Measurements from ENCODE around the gene PPP3CA. TPM values are rescaled to one million over a fixed set of nuclear protein-coding genes. Genes with fewer than 3 reads are reported as not detected.

PPP3CA gene
- total RNA-seq, 1 experiment from 2014 or later, result 133 TPM

DNA sequence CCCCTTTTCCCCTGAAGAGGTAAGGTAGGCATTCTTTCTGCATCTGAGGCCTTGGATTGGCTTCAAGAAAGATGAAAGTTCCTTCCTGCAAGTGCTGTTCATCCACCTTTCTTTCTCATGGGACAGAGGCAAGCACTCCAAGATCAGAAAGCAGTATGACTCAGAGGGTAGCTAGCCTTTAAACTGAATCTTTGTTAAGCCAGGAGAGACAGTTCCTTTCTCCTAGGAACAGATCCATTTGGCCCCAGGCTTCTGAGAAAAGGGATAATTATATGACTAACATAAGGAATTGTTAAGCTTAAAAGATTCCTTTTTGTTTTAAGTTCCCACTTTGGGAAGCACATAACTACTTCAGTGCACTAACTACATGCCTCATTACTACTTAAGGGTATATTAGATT lies 192.0 kb downstream of the PPP3CA start:
- intact Hi-C loops (cut with micrococcal nuclease), result loop anchor here (5.0 to 10.0 kb wide), 4 partner anchors 53 to 248 kb away; no protein-coding TSS in a partner anchor
- Histone ChIP-seq H3K4me3 (replicated peaks in 1 of 2; ENCODE audit: low read depth in 1 of 2, low read length in 2 of 2) (0 out of 4 replicates have a peak overlapping the region, but pooled peaks of 1 of the 2 experiments have one; percentile 5), H3K79me2 (ENCODE audit: insufficient read depth, low read length) (peaks cover 77% of the 10 kb centered on the region), H2AFZ (ENCODE audit: low read depth, low read length, poor library complexity, severe bottlenecking) (no peak overlapping the region), H3K27me3 (ENCODE audit: insufficient read depth, low read length) (no peaks in the 10 kb centered on the region), H3K9ac (ENCODE audit: low read length) (peak overlapping the region; percentile 62), H3K36me3 (ENCODE audit: control insufficient read depth in 1 of 2, insufficient read depth in 2 of 2, low read length in 2 of 2) (no peaks in the 10 kb centered on the region), H3K9me3 (ENCODE audit: control insufficient read depth in 1 of 2, insufficient read depth in 1 of 2, low read depth in 1 of 2, low read length in 2 of 2) (no peaks in the 10 kb centered on the region), H3K27ac (ENCODE audit: low read depth, low read length) (peak overlapping the region; percentile 98), H4K20me1 (ENCODE audit: insufficient read depth) (no peaks in the 10 kb centered on the region), H3K4me2 (ENCODE audit: low read length) (peak overlapping the region; percentile 57), H3K9me2 (ENCODE audit: insufficient read depth) (no peaks in the 10 kb centered on the region), H3K4me1 (ENCODE audit: control insufficient read depth in 1 of 2, insufficient read depth in 2 of 2, low read length in 2 of 2) (peaks cover 87 to 100% of the 10 kb centered on the region in 2 experiments)
- POLR2A ChIA-PET, result interaction anchor here (0.7 to 3.7 kb wide), 18 partner anchors 8 to 634 kb away, joined by 3 to 26 read pairs (median 4); no protein-coding TSS in a partner anchor
- no TSS peak for BruUV-seq (replicated peaks)
- ATAC-seq, result peak; percentile 81
- TF ChIP-seq FOSL1 (IDR thresholded peaks at IDR 0.05; ENCODE audit: low read depth) (peak; percentile 94), EGR1 (IDR thresholded peaks at IDR 0.05; ENCODE audit: low read depth) (no peak), SRF (IDR thresholded peaks at IDR 0.05; ENCODE audit: low read depth) (peak; percentile 69), SP1 (IDR thresholded peaks at IDR 0.05; ENCODE audit: low read depth) (peak; percentile 98), YY1 (IDR thresholded peaks at IDR 0.05; ENCODE audit: extremely low read depth, insufficient replicate concordance, low read depth, low read length) (peak; percentile 52), JUND (IDR thresholded peaks at IDR 0.05) (peak; percentile 98), TCF7L2 (IDR thresholded peaks at IDR 0.05; ENCODE audit: borderline replicate concordance, extremely low read depth, insufficient read depth, insufficient read length) (peak; percentile 95), CEBPB (IDR thresholded peaks at IDR 0.05; ENCODE audit: low read depth) (peak; percentile 75), SIN3A (IDR thresholded peaks at IDR 0.05; ENCODE audit: low read depth) (0 out of 2 replicates have a peak, but pooled peaks have one; percentile 40), POLR2AphosphoS5 (IDR thresholded peaks at IDR 0.05; ENCODE audit: low read depth, low read length) (peak; percentile 68), POLR2A (IDR thresholded peaks at IDR 0.05; ENCODE audit: borderline replicate concordance, extremely low read depth, insufficient read depth, insufficient read length) (no peak), ZNF274 (IDR thresholded peaks at IDR 0.05; ENCODE audit: low read depth, low read length) (no peak), RAD21 (IDR thresholded peaks at IDR 0.05; ENCODE audit: low read depth) (peak; percentile 14), CBX3 (IDR thresholded peaks at IDR 0.05; ENCODE audit: low read depth) (peak; percentile 70; the same call in 1 of the 2 replicates)
- TF ChIP-seq, protein P1, sequence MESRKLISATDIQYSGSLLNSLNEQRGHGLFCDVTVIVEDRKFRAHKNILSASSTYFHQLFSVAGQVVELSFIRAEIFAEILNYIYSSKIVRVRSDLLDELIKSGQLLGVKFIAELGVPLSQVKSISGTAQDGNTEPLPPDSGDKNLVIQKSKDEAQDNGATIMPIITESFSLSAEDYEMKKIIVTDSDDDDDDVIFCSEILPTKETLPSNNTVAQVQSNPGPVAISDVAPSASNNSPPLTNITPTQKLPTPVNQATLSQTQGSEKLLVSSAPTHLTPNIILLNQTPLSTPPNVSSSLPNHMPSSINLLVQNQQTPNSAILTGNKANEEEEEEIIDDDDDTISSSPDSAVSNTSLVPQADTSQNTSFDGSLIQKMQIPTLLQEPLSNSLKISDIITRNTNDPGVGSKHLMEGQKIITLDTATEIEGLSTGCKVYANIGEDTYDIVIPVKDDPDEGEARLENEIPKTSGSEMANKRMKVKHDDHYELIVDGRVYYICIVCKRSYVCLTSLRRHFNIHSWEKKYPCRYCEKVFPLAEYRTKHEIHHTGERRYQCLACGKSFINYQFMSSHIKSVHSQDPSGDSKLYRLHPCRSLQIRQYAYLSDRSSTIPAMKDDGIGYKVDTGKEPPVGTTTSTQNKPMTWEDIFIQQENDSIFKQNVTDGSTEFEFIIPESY (IDR thresholded peaks at IDR 0.05; ENCODE audit: extremely low read depth, insufficient replicate concordance, low read length), result peak; percentile 68
- TF ChIP-seq, protein P2, sequence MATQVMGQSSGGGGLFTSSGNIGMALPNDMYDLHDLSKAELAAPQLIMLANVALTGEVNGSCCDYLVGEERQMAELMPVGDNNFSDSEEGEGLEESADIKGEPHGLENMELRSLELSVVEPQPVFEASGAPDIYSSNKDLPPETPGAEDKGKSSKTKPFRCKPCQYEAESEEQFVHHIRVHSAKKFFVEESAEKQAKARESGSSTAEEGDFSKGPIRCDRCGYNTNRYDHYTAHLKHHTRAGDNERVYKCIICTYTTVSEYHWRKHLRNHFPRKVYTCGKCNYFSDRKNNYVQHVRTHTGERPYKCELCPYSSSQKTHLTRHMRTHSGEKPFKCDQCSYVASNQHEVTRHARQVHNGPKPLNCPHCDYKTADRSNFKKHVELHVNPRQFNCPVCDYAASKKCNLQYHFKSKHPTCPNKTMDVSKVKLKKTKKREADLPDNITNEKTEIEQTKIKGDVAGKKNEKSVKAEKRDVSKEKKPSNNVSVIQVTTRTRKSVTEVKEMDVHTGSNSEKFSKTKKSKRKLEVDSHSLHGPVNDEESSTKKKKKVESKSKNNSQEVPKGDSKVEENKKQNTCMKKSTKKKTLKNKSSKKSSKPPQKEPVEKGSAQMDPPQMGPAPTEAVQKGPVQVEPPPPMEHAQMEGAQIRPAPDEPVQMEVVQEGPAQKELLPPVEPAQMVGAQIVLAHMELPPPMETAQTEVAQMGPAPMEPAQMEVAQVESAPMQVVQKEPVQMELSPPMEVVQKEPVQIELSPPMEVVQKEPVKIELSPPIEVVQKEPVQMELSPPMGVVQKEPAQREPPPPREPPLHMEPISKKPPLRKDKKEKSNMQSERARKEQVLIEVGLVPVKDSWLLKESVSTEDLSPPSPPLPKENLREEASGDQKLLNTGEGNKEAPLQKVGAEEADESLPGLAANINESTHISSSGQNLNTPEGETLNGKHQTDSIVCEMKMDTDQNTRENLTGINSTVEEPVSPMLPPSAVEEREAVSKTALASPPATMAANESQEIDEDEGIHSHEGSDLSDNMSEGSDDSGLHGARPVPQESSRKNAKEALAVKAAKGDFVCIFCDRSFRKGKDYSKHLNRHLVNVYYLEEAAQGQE (IDR thresholded peaks at IDR 0.05; ENCODE audit: low read depth), result no peak
- TF ChIP-seq, protein P3, sequence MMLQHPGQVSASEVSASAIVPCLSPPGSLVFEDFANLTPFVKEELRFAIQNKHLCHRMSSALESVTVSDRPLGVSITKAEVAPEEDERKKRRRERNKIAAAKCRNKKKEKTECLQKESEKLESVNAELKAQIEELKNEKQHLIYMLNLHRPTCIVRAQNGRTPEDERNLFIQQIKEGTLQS (IDR thresholded peaks at IDR 0.05), result peak; percentile 51; the same call in 1 of the 2 replicates
- CTCF ChIA-PET, result interaction anchor here (1.5 kb wide), 2 partner anchors 15 to 1062 kb away, joined by 5 to 6 read pairs; no protein-coding TSS in a partner anchor
- DNase-seq (ENCODE audit: low read depth, low spot score), result peak; percentile 97
- RAD21 ChIA-PET (ENCODE audit: low non-redundant PET in 1 of 2, low total read pairs in 2 of 2, uncharacterized antibody in 2 of 2, unreplicated experiment in 2 of 2), result interaction anchor here in 1 of 2 experiments (1.3 kb wide), 1 partner anchor 30 kb away, joined by 4 read pairs; no protein-coding TSS in a partner anchor

All from HCT116 (cell line).